Superior temporal gyrus (tissue), 1 donor: ENCODE data around the gene UBXN10.

Experiments
- DNase-seq: peaks from one replicate; pipeline ENCODE4 v3.0.0-alpha.2; 2016; ENCODE audit errors: extremely low spot score

The UBXN10 gene

GRCh38 chr1:20234788-20235535 lies 49.1 kb downstream of the UBXN10 start:
- DNase-seq, result no peak

GRCh38 chr1:20237646-20238045 lies 51.8 kb downstream of the UBXN10 start:
- DNase-seq, result no peak

GRCh38 chr1:20240012-20240411 lies 54.1 kb downstream of the UBXN10 start:
- DNase-seq, result no peak

- no peak for DNase-seq
Observed at GRCh38 chr1:20242890-20243479, 57.1 kb downstream of the UBXN10 start.
